ENCODE measurements around the gene WWOX. TPM values are rescaled to one million over a fixed set of nuclear protein-coding genes. Genes with fewer than 3 reads are reported as not detected.

Gene WWOX
- total and polyA plus RNA-seq, 2 donors (not counting 1 experiment from before 2014, with no cell fraction given) = 10.5 to 42.3 TPM

GRCh38 chr16:78432451-78432850 is 333.0 kb downstream of the WWOX start:
- no peak for ATAC-seq (ENCODE audit: low read depth)
- Mint-ChIP-seq H3K27me3 (no peaks in the 10 kb centered on the region), H3K9me3 (ENCODE audit: insufficient read depth) (no peaks in the 10 kb centered on the region), H3K27ac (no peak overlapping the region), H3K4me1 (no peaks in the 10 kb centered on the region), H3K4me3 (no peak overlapping the region)
- WGBS (ENCODE audit: insufficient coverage) = 98% methylated on average over 15 of the region's 17 CpGs
- Histone ChIP-seq H2AFZ (ENCODE audit: insufficient read depth, low read depth, low read length, poor library complexity, severe bottlenecking) (no peak overlapping the region), H3K9ac (ENCODE audit: low read length) (no peak overlapping the region), H3K79me2 (ENCODE audit: control insufficient read depth, insufficient read depth, low read length) (no peaks in the 10 kb centered on the region), H3K4me1 (ENCODE audit: control insufficient read depth in 2 of 2, insufficient read depth in 2 of 2, low read length in 2 of 2) (no peaks in the 10 kb centered on the region), H4K20me1 (ENCODE audit: control insufficient read depth, insufficient read depth, low read length, poor library complexity, severe bottlenecking) (no peaks in the 10 kb centered on the region), H3K9me3 (ENCODE audit: control extremely low read depth in 1 of 3, control insufficient read depth in 2 of 3, insufficient read depth in 1 of 3, low read length in 2 of 3) (no peaks in the 10 kb centered on the region), H3K36me3 (replicated peaks in 1 of 2; ENCODE audit: control extremely low read depth in 1 of 2, control insufficient read depth in 1 of 2, extremely low read depth in 1 of 2, insufficient read depth in 2 of 2, low read length in 1 of 2) (no peaks in the 10 kb centered on the region), H3K4me3 (ENCODE audit: control extremely low read depth in 1 of 5, extremely low read depth in 1 of 5, insufficient read depth in 1 of 5, low read depth in 2 of 5, low read length in 4 of 5) (no peak overlapping the region), H3K27ac (ENCODE audit: low read length in 2 of 2) (no peak overlapping the region), H3K27me3 (replicated peaks in 1 of 4; ENCODE audit: control extremely low read depth in 1 of 4, control insufficient read depth in 3 of 4, insufficient read depth in 4 of 4, low read length in 3 of 4) (no peaks in the 10 kb centered on the region), H3K4me2 (replicated peaks; ENCODE audit: low read depth, low read length, poor library complexity, severe bottlenecking) (no peak overlapping the region)
- intact Hi-C loops (cut with micrococcal nuclease) = no loop called here
- CTCF ChIA-PET = no interaction called here
- TF ChIP-seq EZH2 (IDR thresholded peaks at IDR 0.05; ENCODE audit: borderline replicate concordance, insufficient read depth, low read depth, low read length, poor library complexity, severe bottlenecking) = no peak
- TF ChIP-seq, protein P1, sequence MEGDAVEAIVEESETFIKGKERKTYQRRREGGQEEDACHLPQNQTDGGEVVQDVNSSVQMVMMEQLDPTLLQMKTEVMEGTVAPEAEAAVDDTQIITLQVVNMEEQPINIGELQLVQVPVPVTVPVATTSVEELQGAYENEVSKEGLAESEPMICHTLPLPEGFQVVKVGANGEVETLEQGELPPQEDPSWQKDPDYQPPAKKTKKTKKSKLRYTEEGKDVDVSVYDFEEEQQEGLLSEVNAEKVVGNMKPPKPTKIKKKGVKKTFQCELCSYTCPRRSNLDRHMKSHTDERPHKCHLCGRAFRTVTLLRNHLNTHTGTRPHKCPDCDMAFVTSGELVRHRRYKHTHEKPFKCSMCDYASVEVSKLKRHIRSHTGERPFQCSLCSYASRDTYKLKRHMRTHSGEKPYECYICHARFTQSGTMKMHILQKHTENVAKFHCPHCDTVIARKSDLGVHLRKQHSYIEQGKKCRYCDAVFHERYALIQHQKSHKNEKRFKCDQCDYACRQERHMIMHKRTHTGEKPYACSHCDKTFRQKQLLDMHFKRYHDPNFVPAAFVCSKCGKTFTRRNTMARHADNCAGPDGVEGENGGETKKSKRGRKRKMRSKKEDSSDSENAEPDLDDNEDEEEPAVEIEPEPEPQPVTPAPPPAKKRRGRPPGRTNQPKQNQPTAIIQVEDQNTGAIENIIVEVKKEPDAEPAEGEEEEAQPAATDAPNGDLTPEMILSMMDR (IDR thresholded peaks at IDR 0.05) = no peak
- POLR2A ChIA-PET = no interaction called here
- no peak for DNase-seq

DNA sequence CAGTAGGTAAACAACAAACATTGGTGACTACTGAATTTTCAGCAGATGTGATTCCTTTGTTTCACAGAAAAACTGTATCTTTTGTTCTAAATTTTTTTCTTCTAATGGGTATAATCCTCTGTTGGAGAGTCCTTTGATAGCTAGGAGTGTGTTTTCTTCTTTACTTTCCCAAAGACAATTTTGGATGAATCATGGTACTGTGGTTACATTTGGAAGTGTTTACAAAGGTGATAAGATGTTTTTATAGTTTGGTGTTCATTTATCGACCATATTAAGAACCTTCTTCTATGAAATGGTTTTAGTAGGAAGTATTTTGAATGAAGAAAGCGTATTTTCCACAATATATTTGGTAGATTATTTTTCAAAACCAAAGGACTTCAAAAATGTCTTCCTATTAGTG is 333.7 kb downstream of the WWOX start:
- Histone ChIP-seq H3K9me3 (ENCODE audit: control extremely low read depth in 1 of 3, control insufficient read depth in 2 of 3, insufficient read depth in 1 of 3, low read length in 2 of 3) (no peaks in the 10 kb centered on the region), H3K36me3 (replicated peaks in 1 of 2; ENCODE audit: control extremely low read depth in 1 of 2, control insufficient read depth in 1 of 2, extremely low read depth in 1 of 2, insufficient read depth in 2 of 2, low read length in 1 of 2) (no peaks in the 10 kb centered on the region), H3K4me3 (ENCODE audit: control extremely low read depth in 1 of 5, extremely low read depth in 1 of 5, insufficient read depth in 1 of 5, low read depth in 2 of 5, low read length in 4 of 5) (no peak overlapping the region), H3K27me3 (replicated peaks in 1 of 4; ENCODE audit: control extremely low read depth in 1 of 4, control insufficient read depth in 3 of 4, insufficient read depth in 4 of 4, low read length in 3 of 4) (no peaks in the 10 kb centered on the region), H2AFZ (ENCODE audit: insufficient read depth, low read depth, low read length, poor library complexity, severe bottlenecking) (no peak overlapping the region), H3K79me2 (ENCODE audit: control insufficient read depth, insufficient read depth, low read length) (no peaks in the 10 kb centered on the region), H3K4me1 (ENCODE audit: control insufficient read depth in 2 of 2, insufficient read depth in 2 of 2, low read length in 2 of 2) (no peaks in the 10 kb centered on the region), H3K4me2 (replicated peaks; ENCODE audit: low read depth, low read length, poor library complexity, severe bottlenecking) (no peak overlapping the region), H3K9ac (ENCODE audit: low read length) (no peak overlapping the region), H3K27ac (ENCODE audit: low read length in 2 of 2) (no peak overlapping the region), H4K20me1 (ENCODE audit: control insufficient read depth, insufficient read depth, low read length, poor library complexity, severe bottlenecking) (no peaks in the 10 kb centered on the region)
- Mint-ChIP-seq H3K4me3 (no peak overlapping the region), H3K27me3 (no peaks in the 10 kb centered on the region), H3K27ac (no peak overlapping the region), H3K9me3 (ENCODE audit: insufficient read depth) (no peaks in the 10 kb centered on the region), H3K4me1 (no peaks in the 10 kb centered on the region)
- intact Hi-C loops (cut with micrococcal nuclease) = no loop called here
- ATAC-seq (ENCODE audit: low read depth) (no peak), DNase-seq (no peak)
- ChIA-PET CTCF (no interaction called here), POLR2A (no interaction called here)
- no CpG with 5 or more reads among the region's 2 CpGs for WGBS (ENCODE audit: insufficient coverage)
- TF ChIP-seq, protein P1 (IDR thresholded peaks at IDR 0.05) = no peak
- no peak for TF ChIP-seq EZH2 (IDR thresholded peaks at IDR 0.05; ENCODE audit: borderline replicate concordance, insufficient read depth, low read depth, low read length, poor library complexity, severe bottlenecking)
